H1 (cell line): ENCODE data around the gene ARHGAP22.

Source experiments
- ATF3 ChIP-seq: IDR thresholded peaks from 2 replicates; pipeline ENCODE4 v1.6.1; 2011; ENCODE audit warnings: low read depth, mild to moderate bottlenecking, low read length; ENCODE audit not compliant: insufficient read depth
- EZH2 ChIP-seq: fragments of 200-600 bp; sonication (generic); IDR thresholded peaks from 2 replicates; pipeline ENCODE4 v1.7.1; 2012; ENCODE audit warnings: low read depth, mild to moderate bottlenecking, moderate library complexity, low read length, inconsistent platforms; ENCODE audit not compliant: severe bottlenecking
- YY1 ChIP-seq: IDR thresholded peaks from 2 replicates; pipeline ENCODE4 v1.6.1; 2011; ENCODE audit warnings: low read depth, mild to moderate bottlenecking, low read length

DNA sequence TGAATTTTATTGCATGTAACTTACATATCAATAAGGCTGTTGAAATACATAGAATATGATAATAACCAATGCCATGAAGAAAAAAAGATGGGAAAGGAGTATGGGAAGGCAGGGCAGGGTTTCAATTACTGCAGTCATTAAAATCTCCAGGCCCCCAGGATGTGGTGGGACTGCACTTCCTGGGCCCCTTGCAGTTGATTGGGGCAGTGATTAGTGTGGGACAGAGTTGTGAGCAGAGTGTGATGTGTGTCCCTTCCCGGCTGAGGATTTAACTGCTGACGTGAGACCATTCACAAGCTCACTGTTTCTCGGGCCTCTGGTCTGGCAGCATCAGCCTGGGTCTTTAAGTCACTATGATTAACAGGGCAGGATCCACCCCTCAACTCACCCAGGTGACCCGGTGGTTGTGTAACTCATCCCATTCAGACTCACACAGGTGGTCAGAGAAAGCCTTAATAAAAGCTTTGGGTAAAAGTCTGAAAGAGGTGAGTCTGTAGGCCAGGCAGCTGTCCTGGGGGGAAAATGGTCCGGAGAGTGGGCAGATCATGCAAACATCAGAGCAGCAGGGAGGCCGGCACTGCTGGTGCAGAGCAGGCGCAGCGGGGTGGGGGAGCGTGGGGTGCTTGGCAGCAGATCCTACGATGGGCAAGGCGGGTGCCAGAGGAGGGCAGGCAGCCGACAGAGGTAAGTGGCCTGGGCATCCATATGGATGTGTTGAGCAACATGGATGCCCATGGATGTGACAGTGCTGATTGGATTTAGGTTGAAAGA lies 43.5 kb upstream of the ARHGAP22 start:
- TF ChIP-seq EZH2 (no peak), YY1 (no peak), ATF3 (no peak)
